HCT116 (cell line): Measurements from ENCODE around the gene SSU72. TPM values are rescaled to one million over a fixed set of nuclear protein-coding genes. Genes with fewer than 3 reads are reported as not detected.

Source experiments
- ATAC-seq: fragments of 200-7000 bp; cut with Tn5 transposase; 2 replicates; pipeline ENCODE4 v1.9.1; 2020; ENCODE audit warnings: mild to moderate bottlenecking, moderate library complexity
- BruUV-seq: library from RNA; stranded (reverse); fragments of 400-500 nt; replicated peaks from 2 replicates; lab custom pipeline; 2021; lab: Mats Ljungman, UMichigan
- CTCF ChIA-PET: fragments of 300-600 bp; sonication (Branson Sonifier 250); formaldehyde crosslinking; loops from one replicate; lab custom pipeline; 2021; ENCODE audit warnings: antibody characterized with exemption; lab: Charles Lee
- POLR2A ChIA-PET: fragments of 300-600, 350-600 bp; sonication (Branson Sonifier 250); formaldehyde crosslinking; loops from one replicate; lab custom pipeline; 2021; ENCODE audit warnings: antibody characterized with exemption; lab: Charles Lee
- RAD21 ChIA-PET, 2 experiments: fragments of 300-600 bp; sonication (Branson Sonifier 250); formaldehyde crosslinking; loops; one replicate each; lab custom pipeline; 2023; ENCODE audit warnings: low total read pairs in 2 of 2; ENCODE audit not compliant: uncharacterized antibody in 2 of 2, unreplicated experiment in 2 of 2, low non-redundant PET in 1 of 2; lab: Charles Lee
- DNase-seq: peaks from one replicate; pipeline ENCODE4 v3.0.0-alpha.2; 2010; ENCODE audit warnings: low read depth, low spot score
- H2AFZ ChIP-seq: fragments of 200-600 bp; shearing (Covaris generic), sonication (generic); 2 replicates; pipeline ENCODE4 v1.6.1; 2017; ENCODE audit warnings: low read depth, mixed run types, mixed read lengths, antibody characterized with exemption, low read length; ENCODE audit not compliant: poor library complexity, severe bottlenecking
- H3K27ac ChIP-seq: 2 replicates; pipeline ENCODE4 v1.5.1; 2012; ENCODE audit warnings: low read depth, low read length
- H3K27me3 ChIP-seq: fragments of 200-600 bp; sonication (generic); 2 replicates; pipeline ENCODE4 v1.6.1; 2016; ENCODE audit warnings: mixed run types, low read length, mixed read lengths; ENCODE audit not compliant: insufficient read depth
- H3K36me3 ChIP-seq, 2 experiments: fragments of 200-500 bp in 1 of 2; fragments of 200-600 bp in 1 of 2; sonication (Bioruptor generic) in 1 of 2; sonication (generic) in 1 of 2; 2 replicates each; pipeline versions ENCODE4 v1.5.1 to v1.6.1; 2014 to 2016; ENCODE audit warnings: low read length in 2 of 2, inconsistent platforms in 1 of 2, mixed read lengths in 1 of 2, mixed run types in 1 of 2; ENCODE audit not compliant: insufficient read depth in 2 of 2, control insufficient read depth in 1 of 2
- H3K4me1 ChIP-seq, 2 experiments: fragments of 200-600 bp in 1 of 2; sonication (generic) in 1 of 2; 2 replicates each; pipeline versions ENCODE4 v1.5.1 to v1.6.1; 2012 to 2017; ENCODE audit warnings: low read length in 2 of 2, inconsistent platforms in 1 of 2, mild to moderate bottlenecking in 1 of 2, mixed read lengths in 1 of 2, mixed run types in 1 of 2, moderate library complexity in 1 of 2; ENCODE audit not compliant: insufficient read depth in 2 of 2, control insufficient read depth in 1 of 2
- H3K4me2 ChIP-seq: fragments of 200-600 bp; sonication (generic); 2 replicates; pipeline ENCODE4 v1.6.1; 2017; ENCODE audit warnings: mixed run types, low read length, mixed read lengths
- H3K4me3 ChIP-seq, 2 experiments: fragments of 200-600 bp in 1 of 2; sonication (generic) in 1 of 2; replicated peaks in 1 of 2; 2 replicates each; pipeline ENCODE4 v1.5.1; 2011 to 2016; ENCODE audit warnings: low read length in 2 of 2, control low read depth in 1 of 2, low read depth in 1 of 2, mild to moderate bottlenecking in 1 of 2, mixed read lengths in 1 of 2, mixed run types in 1 of 2
- H3K79me2 ChIP-seq: fragments of 200-600 bp; sonication (generic); 2 replicates; pipeline ENCODE4 v1.6.1; 2017; ENCODE audit warnings: mild to moderate bottlenecking, mixed run types, low read length, moderate library complexity, mixed read lengths; ENCODE audit not compliant: insufficient read depth
- H3K9ac ChIP-seq: fragments of 200-600 bp; sonication (generic); 2 replicates; pipeline ENCODE4 v1.6.1; 2016; ENCODE audit warnings: low read length, mixed read lengths
- H3K9me2 ChIP-seq: fragments of 200-600 bp; sonication (generic), shearing (Covaris generic); 2 replicates; pipeline ENCODE4 v1.6.1; 2017; ENCODE audit warnings: mixed run types, mild to moderate bottlenecking, moderate library complexity; ENCODE audit not compliant: insufficient read depth
- H3K9me3 ChIP-seq, 2 experiments: fragments of 200-500 bp in 1 of 2; fragments of 200-600 bp in 1 of 2; sonication (Bioruptor generic) in 1 of 2; sonication (generic) in 1 of 2; 2 replicates each; pipeline ENCODE4 v1.6.1; 2014 to 2017; ENCODE audit warnings: low read length in 2 of 2, mixed read lengths in 2 of 2, inconsistent platforms in 1 of 2, low read depth in 1 of 2, mild to moderate bottlenecking in 1 of 2, mixed run types in 1 of 2, moderate library complexity in 1 of 2; ENCODE audit not compliant: control insufficient read depth in 1 of 2, insufficient read depth in 1 of 2
- H4K20me1 ChIP-seq: fragments of 200-600 bp; sonication (generic), shearing (Covaris generic); 2 replicates; pipeline ENCODE4 v1.6.1; 2017; ENCODE audit warnings: mixed run types, mild to moderate bottlenecking, moderate library complexity; ENCODE audit not compliant: insufficient read depth
- ATF3 ChIP-seq: IDR thresholded peaks from 2 replicates; pipeline ENCODE4 v1.6.1; 2012
- CTCF ChIP-seq, 3 experiments: fragments of 200-600 bp in 1 of 3; sonication (generic) in 1 of 3; IDR thresholded peaks in 2 of 3; conservative IDR thresholded peaks in 1 of 3; 2 replicates each; pipeline ENCODE4 v1.5.1; 2012 to 2017; ENCODE audit warnings: low read depth in 2 of 3, low read length in 2 of 3, antibody characterized with exemption in 1 of 3, borderline replicate concordance in 1 of 3, control low read depth in 1 of 3, mild to moderate bottlenecking in 1 of 3, mixed read lengths in 1 of 3, mixed run types in 1 of 3, moderate library complexity in 1 of 3; ENCODE audit not compliant: insufficient read depth in 1 of 3
- EZH2 ChIP-seq: fragments of 200-600 bp; sonication (generic); IDR thresholded peaks from 2 replicates; pipeline ENCODE4 v1.6.1; 2017; ENCODE audit warnings: antibody characterized with exemption, mixed run types
- EZH2phosphoT487 ChIP-seq: fragments of 200-600 bp; IDR thresholded peaks from 2 replicates; pipeline ENCODE4 v1.6.1; 2018; ENCODE audit warnings: antibody characterized with exemption, borderline replicate concordance
- FOSL1 ChIP-seq: IDR thresholded peaks from 2 replicates; pipeline ENCODE4 v1.6.1; 2012; ENCODE audit warnings: low read depth
- JUND ChIP-seq: IDR thresholded peaks from 2 replicates; pipeline ENCODE4 v1.6.1; 2012
- MAX ChIP-seq: IDR thresholded peaks from 2 replicates; pipeline ENCODE4 v1.6.1; 2012
- POLR2AphosphoS5 ChIP-seq: IDR thresholded peaks from 2 replicates; pipeline ENCODE4 v1.6.1; 2011; ENCODE audit warnings: mild to moderate bottlenecking, low read depth, low read length, moderate library complexity
- RAD21 ChIP-seq: IDR thresholded peaks from 2 replicates; pipeline ENCODE4 v1.6.1; 2012; ENCODE audit warnings: low read depth, mild to moderate bottlenecking
- REST ChIP-seq: IDR thresholded peaks from 2 replicates; pipeline ENCODE4 v1.6.1; 2012; ENCODE audit warnings: low read depth
- SIN3A ChIP-seq: IDR thresholded peaks from 2 replicates; pipeline ENCODE4 v1.6.1; 2012; ENCODE audit warnings: low read depth
- ZNF274 ChIP-seq: fragments of 200-500 bp; sonication (Bioruptor generic); IDR thresholded peaks from 2 replicates; pipeline ENCODE4 v1.6.1; 2014; ENCODE audit warnings: mild to moderate bottlenecking, low read depth, low read length, inconsistent platforms
- intact Hi-C: fragments of 100-400 bp; cut with micrococcal nuclease; formaldehyde crosslinking; loops from 2 replicates; pipeline ENCODE4 v1.10.0; 2022
- total RNA-seq: library from RNA; stranded (reverse); gene quantifications from one replicate; pipeline ENCODE4 v1.2.1, GENCODE V29; 2021; ENCODE audit not compliant: unreplicated experiment

Gene SSU72
- total RNA-seq, 1 experiment from 2014 or later: 134 TPM

- Histone ChIP-seq H4K20me1 (0 out of 2 replicates have a peak, but pooled peaks cover 3% of the 10 kb centered on the region), H3K27me3 (no peaks in the 10 kb centered on the region), H3K4me1 (peaks cover 3 to 11% of the 10 kb centered on the region in 2 experiments; a peak in 3 of 4 replicates), H3K36me3 (no peaks in the 10 kb centered on the region), H2AFZ (no peak overlapping the region), H3K4me3 (no peak overlapping the region), H3K27ac (no peak overlapping the region), H3K9me3 (no peaks in the 10 kb centered on the region), H3K9me2 (no peaks in the 10 kb centered on the region), H3K4me2 (no peak overlapping the region), H3K79me2 (peaks cover 9% of the 10 kb centered on the region; the same call in 1 of the 2 replicates), H3K9ac (no peak overlapping the region)
- no peak for ATAC-seq
- BruUV-seq: no TSS peak
- RAD21 ChIA-PET: no interaction called here
- POLR2A ChIA-PET: no interaction called here
- no peak for TF ChIP-seq EZH2
- no peak for TF ChIP-seq POLR2AphosphoS5
- no peak for TF ChIP-seq FOSL1
- no peak for TF ChIP-seq ATF3
- no peak for TF ChIP-seq ZNF274
- no peak for TF ChIP-seq SIN3A
- no peak for TF ChIP-seq RAD21
- TF ChIP-seq REST: no peak
- TF ChIP-seq JUND: no peak
- no peak for TF ChIP-seq MAX
- TF ChIP-seq EZH2phosphoT487: no peak
- no peak for TF ChIP-seq CTCF (IDR thresholded peaks at IDR 0.05 in 2 of 3, conservative IDR thresholded peaks at IDR 0.05 in 1 of 3; ENCODE audit: borderline replicate concordance in 1 of 3, insufficient read depth in 1 of 3, low read depth in 2 of 3, low read length in 2 of 3)
- no peak for DNase-seq
- CTCF ChIA-PET: no interaction called here
- intact Hi-C loops: loop anchor here (10.0 kb wide), 1 partner anchor 265 kb away; the partner anchor contains the start of gene DVL1
Observed at GRCh38 chr1:1609822-1610485, 35.3 kb upstream of the SSU72 start.
